ENCODE results near the gene CD274.
"Not testable (repeated sequence)": the region's sequence is repeated elsewhere in the genome, so short reads cannot be mapped to it uniquely, and the experiment has no call there.

The CD274 gene

DNA sequence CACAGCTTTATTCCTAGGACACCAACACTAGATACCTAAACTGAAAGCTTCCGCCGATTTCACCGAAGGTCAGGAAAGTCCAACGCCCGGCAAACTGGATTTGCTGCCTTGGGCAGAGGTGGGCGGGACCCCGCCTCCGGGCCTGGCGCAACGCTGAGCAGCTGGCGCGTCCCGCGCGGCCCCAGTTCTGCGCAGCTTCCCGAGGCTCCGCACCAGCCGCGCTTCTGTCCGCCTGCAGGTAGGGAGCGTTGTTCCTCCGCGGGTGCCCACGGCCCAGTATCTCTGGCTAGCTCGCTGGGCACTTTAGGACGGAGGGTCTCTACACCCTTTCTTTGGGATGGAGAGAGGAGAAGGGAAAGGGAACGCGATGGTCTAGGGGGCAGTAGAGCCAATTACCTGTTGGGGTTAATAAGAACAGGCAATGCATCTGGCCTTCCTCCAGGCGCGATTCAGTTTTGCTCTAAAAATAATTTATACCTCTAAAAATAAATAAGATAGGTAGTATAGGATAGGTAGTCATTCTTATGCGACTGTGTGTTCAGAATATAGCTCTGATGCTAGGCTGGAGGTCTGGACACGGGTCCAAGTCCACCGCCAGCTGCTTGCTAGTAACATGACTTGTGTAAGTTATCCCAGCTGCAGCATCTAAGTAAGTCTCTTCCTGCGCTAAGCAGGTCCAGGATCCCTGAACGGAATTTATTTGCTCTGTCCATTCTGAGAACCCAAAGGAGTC, at the start of gene CD274:
TSS of gene CD274 (plus strand) at position 184 of the 733 bp plus-strand sequence. CDS start 5,572 bp downstream, outside the sequence.
- peak; percentile 89 for FAIRE-seq

DNA sequence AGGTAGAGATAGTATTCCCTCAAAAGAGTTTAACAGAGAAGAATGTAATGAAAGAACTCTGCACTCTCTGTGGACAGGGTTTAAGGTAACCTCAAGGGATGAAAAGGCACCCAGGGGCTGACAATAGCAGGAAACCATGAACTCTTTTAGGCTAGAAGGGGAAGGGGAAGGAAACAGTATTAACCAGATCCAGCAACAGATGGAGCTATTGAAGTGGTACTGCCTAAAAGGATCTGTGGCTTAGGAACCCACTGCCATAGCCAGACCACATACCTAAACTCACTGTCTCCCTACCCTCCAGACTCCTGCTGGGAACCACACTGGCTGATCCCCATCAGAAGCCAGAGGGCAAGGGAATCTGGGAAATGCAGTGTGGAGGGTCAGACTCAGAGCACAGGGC, 48.1 kb upstream of the CD274 start:
- no peak for FAIRE-seq

DNA sequence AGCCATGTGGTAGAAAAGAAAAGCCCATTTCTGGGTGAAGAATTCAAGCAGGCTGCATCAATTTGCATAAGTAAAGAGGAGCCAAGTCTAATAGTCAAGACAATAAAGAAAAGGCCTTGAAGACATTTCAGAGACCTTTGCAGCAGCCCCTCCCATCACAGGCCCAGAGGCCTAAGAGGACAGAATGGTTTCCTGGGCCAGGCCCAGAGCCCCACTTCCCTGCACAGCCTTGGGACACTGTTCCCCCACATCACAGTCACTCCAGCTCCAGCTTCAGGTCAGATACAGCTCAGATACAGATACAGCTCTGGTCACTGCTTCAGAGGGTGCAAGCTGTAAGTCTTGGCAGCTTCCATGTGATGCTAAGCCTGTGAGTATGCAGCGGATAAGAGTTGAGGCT, 41.7 kb upstream of the CD274 start:
- no peak for FAIRE-seq

DNA sequence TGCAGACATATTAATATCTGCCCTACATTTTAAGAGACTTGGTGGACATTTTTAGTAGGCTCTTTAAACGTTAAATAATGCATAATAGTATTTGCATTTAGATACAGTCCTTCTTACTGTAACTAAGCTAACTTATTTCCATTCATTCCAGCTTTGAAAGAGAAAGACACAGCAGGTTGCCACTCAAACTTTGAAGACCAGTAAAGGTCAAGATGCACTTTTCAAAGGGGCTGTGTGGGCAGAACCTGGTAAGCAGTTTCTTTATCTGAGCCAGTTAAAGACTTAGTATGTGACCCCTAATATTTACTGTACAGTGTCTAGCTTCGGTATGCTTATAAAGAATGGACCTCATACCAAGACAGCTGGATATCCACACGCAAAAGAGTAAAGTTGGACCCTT, 33.4 kb upstream of the CD274 start:
- FAIRE-seq, result no peak

DNA sequence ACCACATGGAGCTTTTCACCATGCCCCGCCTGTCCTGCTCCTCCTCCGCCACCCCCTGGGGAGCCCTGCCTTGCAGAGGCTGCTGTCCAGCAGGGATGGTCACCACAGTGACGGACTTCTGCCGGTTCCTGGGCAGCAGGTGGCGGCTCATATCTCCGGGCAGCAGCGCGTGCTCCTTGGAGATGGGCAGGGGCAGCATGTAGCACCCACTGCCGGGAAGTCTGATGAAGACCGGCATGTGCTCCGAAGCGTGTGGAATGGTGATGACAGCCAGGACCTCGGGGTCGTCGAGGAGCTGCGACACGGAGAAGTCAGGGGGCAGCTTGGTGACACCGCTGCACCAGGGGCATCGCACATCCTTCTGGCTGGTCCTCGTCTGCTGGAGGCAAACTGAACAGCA, 31.9 kb upstream of the CD274 start:
- FAIRE-seq, result no peak

DNA sequence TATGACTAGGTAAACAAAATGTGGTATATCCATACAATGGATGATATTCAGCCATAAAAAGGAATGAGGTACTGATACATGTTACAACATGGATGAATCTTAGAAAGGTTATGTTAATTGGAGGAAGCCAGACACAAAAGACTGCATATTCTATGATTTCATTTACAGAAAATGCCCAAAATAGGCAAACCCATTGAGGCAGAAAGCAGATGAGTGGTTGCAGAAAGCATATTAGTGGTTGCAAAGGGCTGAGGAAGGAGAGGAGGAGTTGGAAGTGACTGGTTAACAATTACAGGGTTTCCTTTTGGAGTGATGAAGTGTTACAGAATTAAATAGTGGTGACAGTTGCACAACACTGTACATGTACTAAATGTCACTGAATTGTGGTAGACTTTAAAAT, 30.4 kb upstream of the CD274 start:
- FAIRE-seq, result no peak

DNA sequence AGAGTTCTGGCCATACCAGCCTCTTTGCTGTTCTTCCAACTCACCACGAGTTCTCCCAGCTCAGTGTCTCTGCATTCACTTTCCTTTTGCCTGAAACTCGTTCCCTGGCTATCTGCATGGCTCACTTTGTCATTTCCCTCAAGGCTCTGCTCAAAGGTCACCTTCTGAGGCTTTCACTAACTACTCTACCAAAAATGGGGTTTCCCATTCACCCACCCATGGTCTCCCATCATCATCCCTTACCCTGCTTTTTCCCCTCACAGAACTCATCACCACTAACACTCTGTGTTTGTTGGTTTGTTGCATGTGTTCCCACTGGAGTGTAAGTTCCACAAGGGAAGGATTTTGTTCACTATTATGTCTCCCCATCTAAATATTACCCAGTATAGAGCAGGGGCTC, 29.2 kb upstream of the CD274 start:
- no peak for FAIRE-seq

DNA sequence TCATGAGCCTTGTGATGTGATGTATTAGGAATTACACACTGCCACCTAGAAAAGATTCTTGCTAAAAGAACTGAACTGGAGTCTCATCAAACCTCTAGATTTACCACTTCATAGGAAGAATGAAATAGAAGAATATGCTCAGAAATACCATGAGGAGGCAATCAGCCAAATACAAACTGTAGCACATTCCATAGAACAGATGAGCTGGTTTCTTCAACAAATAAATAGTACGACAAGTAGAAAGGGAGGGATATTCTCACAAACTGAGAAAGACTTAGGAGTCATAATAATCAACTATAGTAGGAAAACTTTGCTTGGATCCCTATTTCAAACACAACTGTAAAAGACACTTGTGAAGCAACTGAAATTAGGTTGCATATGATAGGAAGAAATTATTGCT, 28.1 kb upstream of the CD274 start:
- no peak for FAIRE-seq

DNA sequence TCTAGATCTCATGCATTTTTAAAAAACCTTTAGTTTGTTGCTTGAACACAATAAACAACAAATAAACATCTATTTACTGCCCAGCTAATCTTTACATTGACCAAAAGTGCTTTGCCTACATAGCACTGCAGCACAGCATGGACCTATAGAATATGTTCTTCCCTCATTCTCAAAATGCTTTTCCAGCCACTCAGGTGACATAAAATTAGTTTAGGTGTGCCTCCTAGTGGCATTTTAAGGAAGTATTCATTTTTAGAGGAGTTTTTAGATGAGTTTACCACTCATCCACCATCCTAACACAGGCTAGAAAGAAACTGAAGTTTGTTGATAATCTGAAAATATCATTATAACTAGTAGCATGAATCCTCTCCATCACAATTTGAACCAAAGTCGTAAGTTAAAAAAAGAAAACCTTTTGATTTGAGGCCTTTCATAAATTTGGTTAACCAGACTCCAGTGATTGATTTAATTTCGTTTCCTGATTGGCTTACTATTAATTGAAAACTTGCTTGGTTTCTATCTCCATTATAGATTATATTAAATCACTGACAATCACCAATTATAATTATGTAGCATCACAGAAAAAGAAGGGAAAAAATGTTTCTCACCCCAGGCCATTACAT, 25.2 kb upstream of the CD274 start:
- FAIRE-seq, result peak; percentile 57

DNA sequence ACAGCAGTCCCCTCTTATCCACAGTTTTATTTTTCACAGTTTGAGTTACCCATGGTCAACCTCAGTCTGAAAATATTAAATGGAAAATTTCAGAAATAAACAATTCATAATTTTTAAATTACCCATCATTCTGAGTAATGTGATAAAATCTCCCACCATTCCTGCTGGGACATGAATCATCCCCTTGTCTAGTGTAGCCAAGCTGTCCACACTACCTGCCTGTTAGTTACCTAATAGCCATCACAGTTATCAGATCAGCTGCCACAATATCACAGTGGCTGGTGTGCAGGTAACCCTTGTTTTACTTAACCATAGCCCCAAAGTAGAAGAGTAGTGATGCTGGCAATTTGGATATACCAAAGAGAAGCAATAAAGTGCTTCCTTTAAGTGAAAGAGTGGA, 23.3 kb upstream of the CD274 start:
- FAIRE-seq, result no peak

DNA sequence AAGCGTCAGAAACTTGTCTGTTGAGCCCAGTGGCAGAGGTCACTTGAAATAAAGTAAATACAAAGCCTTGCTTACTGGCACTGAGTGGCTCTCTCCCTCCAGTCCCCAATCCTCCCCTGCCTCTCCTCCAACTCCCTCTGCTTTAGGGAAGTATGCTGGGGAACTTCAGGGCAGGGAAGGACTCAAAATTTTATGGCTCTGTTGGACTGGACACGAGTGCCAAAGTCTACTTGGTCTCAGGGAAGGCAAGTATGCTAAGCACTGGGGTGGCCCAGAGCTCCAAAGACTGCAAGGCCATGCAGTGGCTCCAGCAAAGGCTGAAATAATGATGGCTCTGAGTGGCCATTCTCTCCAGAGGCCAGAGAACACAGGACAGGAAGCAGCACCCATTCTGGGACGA, 22.2 kb upstream of the CD274 start:
- FAIRE-seq, result no peak

DNA sequence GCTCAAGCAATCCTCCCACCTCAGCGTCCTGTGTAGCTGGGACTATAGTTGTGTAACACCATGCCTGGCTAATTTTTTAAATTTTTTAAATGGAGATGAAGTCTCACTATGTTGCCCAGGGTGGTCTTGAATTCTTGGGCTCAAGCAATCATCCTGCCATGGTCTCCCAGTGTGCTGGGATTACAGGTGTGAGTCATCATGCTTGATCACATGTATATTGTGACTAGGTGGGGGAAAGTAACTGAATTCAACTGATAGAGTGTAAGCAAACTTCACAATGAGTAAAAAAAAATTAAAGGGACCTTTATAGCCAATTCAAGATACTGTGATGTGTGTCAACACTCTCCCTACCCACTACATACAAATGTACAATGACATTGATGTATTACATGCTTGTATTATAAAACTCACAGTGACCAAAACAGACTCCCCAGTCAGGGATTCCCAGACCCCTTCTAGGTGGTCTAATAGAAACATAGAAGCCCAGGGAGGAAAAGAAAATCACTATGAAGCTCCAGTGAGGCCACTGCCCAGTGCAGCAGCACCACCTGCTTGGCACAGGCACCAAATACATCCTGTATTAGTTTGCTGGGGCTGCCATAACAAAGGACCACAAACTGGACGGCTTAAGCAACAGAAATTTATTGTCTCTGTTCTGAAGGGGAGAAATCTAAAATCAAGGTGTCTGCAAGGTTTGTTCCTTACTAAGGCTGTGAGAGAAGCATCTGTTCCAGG, 21.4 kb upstream of the CD274 start:
- no peak for FAIRE-seq

DNA sequence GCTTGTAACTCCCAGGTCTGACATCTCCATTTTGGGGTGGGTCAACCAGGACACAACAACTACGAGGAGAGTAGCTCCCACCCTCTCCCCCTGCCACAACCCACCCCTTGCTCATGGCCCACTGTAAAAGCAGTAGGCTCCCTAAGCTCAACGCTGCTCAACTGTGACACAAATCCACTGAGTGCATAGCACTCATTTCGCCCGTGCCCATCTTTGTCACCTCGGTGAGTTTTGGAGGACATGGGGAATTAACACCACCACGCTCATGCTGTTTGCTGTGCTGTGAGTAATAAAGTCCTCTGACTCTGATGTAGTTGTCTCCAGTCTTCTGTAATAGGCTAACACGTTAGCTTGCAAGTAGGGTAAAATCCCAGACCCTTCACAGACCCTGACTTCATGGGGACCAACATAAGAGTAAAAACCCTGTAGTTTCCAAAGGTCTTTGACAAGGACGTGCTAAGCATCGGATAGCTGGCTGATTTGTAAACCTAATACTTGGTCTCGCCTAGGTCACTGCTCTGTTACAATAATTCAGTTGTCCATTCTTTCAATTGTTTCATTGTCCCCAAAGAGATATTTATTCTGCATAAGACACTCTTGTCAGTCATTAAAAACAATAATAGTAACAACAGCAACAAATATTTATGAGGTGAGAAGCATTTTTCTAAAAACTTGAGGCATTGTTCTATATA, 20.3 kb upstream of the CD274 start:
- no peak for FAIRE-seq

DNA sequence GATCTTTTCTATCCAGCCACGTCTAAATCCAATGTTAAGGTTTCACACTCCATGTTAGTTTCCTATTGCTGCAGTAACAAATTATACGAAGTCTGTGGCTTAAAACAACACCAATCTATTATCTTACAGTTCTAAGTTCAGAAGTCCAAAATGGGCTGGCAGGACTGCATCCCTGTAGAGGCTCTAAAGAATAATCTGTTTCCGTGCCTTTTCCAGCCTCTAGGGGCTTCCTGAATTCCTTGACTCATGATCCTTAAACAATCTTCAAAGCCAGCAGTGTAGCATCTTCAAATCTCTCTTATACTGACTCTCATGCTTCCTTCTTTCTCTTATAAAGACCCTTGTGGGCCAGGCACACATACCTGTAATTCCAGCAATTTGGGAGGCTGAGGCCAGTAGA, 19.4 kb upstream of the CD274 start:
- FAIRE-seq, result no peak

DNA sequence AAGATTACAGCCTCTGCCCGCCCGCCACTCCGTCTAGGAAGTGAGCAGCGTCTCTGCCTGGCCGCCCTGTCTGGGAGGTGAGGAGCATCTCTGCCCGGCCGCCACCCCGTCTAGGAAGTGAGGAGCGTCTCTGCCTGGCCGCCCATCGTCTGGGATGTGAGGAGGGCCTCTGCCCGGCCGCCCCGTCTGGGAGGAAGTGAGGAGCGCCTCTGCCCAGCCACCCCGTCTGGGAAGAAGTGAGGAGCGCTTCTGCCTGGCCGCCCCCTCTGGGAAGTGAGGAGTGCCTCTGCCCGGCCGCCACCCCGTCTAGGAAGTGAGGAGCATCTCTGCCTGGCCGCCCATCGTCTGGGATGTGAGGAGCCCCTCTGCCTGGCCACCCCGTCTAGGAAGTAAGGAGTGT, 17.5 kb upstream of the CD274 start:
- FAIRE-seq, result not testable (repeated sequence)

DNA sequence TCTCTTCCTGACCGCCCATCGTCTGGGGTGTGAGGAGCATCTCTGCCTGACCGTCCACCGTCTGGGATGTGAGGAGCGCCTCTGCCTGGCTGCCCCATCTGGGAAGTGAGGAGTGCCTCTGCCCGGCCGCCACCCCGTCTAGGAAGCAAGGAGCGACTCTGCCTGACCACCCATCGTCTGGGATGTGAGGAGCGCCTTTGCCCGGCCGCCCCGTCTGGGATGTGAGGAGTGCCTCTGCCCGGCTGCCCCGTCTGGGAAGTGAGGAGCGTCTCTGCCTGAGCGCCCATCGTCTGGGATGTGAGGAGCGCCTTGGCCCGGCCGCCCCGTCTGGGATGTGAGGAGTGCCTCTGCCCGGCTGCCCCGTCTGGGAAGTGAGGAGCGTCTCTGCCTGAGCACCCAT, 17.0 kb upstream of the CD274 start:
- not testable (repeated sequence) for FAIRE-seq

DNA sequence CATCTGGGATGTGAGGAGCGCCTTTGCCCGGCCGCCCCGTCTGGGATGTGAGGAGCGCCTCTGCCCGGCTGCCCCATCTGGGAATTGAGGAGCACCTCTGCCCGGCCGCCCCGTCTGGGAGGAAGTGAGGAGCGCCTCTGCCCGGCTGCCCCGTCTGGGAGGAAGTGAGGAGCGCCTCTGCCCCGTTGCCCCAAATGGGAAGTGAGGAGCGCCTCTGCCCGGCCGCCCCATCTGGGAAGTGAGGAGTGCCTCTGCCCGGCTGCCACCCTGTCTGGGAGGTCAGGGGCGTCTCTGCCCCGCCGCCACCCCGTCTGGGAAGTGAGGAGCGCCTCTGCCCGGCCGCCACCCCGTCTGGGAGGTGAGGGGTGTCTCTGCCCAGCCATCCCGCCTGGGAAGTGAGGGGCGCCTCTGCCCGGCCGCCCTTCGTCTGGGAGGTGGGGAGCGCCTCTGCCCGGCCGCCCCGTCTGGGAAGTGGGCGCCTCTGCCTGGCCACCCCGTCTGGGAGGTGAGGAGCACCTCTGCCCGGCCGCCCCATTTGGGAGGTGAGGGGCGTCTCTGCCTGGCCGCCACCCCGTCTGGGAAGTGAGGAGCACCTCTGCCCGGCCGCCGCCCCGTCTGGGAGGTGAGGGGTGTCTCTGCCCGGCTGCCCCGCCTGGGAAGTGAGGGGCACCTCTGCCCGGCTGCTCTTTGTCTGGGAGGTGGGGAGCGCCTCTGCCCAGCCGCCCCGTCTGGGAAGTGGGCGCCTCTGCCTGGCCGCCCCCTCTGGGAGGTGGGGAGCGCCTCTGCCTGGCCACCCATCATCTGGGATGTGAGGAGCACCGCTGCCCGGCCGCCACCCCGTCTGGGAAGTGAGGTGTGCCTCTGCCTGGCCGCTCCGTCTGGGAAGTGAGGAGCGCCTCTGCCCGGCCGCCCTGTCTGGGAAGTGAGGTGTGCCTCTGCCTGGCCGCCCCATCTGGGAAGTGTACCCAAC, 16.2 kb upstream of the CD274 start:
- not testable (repeated sequence) for FAIRE-seq

DNA sequence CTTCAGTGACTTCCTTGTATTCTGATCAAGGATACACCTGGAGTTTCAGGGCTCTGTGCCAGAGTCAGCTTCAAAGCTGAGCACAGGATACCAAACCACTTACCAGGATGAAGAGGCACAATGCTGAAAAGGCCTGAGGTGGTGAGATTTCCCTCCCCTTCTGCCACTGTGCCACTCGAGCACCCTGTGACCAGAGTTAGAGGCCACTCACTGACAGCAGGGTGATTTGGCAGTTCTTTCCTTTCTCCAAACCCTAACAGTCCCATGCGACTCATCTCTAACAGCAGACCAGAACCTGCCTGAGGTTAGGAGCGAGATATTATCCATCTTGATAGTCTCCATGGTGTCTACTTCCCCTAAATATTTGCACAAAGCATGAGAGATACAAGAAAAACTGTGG, 14.4 kb upstream of the CD274 start:
- no peak for FAIRE-seq

DNA sequence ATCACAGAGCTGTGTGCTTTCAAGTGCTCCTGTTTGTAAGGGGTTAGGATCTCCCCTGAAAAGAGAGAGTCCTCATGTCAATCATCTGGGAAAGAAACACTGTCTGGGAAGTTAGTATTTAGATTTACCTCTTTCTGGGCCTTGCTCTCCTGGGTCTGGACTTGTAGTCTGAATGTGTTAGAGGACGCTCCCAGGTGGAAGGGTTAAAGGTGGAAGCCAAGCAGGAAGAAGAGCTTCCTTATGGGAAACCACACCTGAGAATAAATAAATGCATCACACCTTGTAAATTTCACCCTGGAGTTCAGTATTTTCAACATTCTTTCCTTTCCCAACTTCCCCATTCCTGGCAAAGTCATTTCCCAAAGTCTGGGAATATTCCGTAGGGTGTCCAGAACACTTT, 13.9 kb upstream of the CD274 start:
- no peak for FAIRE-seq

DNA sequence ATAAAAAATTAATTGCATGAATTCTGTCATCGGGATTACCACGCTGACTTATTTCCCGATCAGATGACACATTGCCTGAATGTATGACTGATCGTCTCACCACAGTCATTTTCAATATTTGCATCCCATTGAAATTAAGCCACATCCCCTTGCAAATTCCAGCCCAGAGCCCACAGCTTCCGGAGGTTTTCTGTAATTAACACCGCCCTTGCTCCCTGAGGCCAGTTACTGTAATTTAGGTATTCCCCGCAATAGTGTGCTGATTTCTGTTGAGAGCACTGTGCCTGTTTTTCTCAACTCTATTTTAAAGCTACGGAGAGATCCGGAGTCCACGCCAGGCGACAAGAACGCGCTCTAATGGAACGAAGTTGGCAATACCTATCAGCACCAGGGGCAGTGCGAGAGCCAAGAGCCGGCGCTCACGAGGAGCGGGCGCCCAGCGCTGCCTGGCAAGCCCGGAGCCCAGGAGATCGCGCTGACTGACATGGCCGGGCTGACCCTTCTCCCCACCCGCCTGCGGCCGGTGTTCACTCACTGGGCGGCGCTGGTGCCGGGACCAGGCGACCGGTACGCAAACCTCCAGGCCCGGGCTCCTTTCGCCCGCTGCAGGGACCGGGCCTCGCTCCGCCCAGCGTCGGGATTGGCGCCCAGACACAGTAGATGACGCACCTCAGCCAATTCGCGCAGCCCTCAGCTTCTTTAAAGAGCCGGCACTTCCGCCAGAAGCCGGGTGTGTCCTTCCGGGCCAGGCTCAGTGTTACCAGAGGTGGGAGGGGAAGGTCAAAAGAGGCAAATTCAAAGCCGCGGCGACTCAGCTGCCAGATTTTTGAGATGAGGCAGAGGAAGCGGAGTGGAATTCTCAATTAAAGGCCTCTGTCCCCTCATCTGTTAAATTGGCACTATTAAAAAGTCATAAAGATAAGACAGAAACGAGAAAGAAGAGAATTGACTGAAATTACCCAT, 12.8 kb upstream of the CD274 start, which contains the start of gene PLGRKT:
TSS of gene PLGRKT (minus strand) at position 672 of the 963 bp plus-strand sequence. CDS start 5,948 bp downstream, outside the sequence.
- peak; percentile 93 for FAIRE-seq

All from A204.1 (cell line).